Prostate gland (tissue), 2 donors: ENCODE data around the gene TTBK2. TPM values are rescaled to one million over a fixed set of nuclear protein-coding genes. Genes with fewer than 3 reads are reported as not detected.

ENCODE experiments used
- DNase-seq: peaks from one replicate; pipeline ENCODE4 v3.0.0-alpha.2; 2019; ENCODE audit warnings: low spot score
- H3K27ac ChIP-seq, 2 donors: fragments of 200-600 bp; sonication (generic); 2 replicates each; pipeline ENCODE4 v1.5.1; 2017 to 2019
- H3K27me3 ChIP-seq: fragments of 200-600 bp; sonication (generic); replicated peaks from 2 replicates; pipeline ENCODE4 v1.5.1; 2019; ENCODE audit not compliant: insufficient read depth
- H3K36me3 ChIP-seq, 2 donors: fragments of 200-600 bp; sonication (generic); 1 replicate in 1 of 2; 2 replicates in 1 of 2; pipeline versions ENCODE4 v1.5.1 to v1.8.1; 2017 to 2019
- H3K4me1 ChIP-seq: fragments of 200-600 bp; sonication (generic); replicated peaks from 2 replicates; pipeline ENCODE4 v1.5.1; 2019
- H3K4me3 ChIP-seq, 2 donors: fragments of 200-600 bp; sonication (generic); 2 replicates each; pipeline ENCODE4 v1.5.1; 2017 to 2019
- H3K9me3 ChIP-seq: fragments of 200-600 bp; sonication (generic); 2 replicates; pipeline ENCODE4 v1.5.1; 2017
- CTCF ChIP-seq, 4 experiments: fragments of 200-600 bp in 2 of 4; fragments of 450-650 bp in 2 of 4; sonication (generic) in 2 of 4; IDR thresholded peaks; 1 replicate in 3 of 4; 2 replicates in 1 of 4; pipeline ENCODE4 v1.5.1; 2016 to 2019; ENCODE audit warnings: antibody characterized with exemption in 4 of 4, mild to moderate bottlenecking in 2 of 4, moderate library complexity in 2 of 4
- POLR2A ChIP-seq: fragments of 450-650 bp; IDR thresholded peaks from one replicate; pipeline ENCODE4 v1.6.1; 2016; ENCODE audit warnings: antibody characterized with exemption, mild to moderate bottlenecking
- POLR2AphosphoS5 ChIP-seq: sonication (generic); formaldehyde crosslinking; IDR thresholded peaks from one replicate; pipeline ENCODE4 v1.6.1; 2017; ENCODE audit warnings: antibody characterized with exemption
- WGBS: methylation state at CpG from one replicate; pipeline ENCODE4 v1.1.5; 2018; 5-methylcytosine and 5-hydroxymethylcytosine counted together
- intact Hi-C: fragments of 100-400 bp; cut with DNase I; formaldehyde crosslinking; loops from one replicate; pipeline ENCODE4 v1.14.2; 2022
- total RNA-seq, 2 donors: library from RNA; depleted of rRNA; stranded (reverse); fragments of >200 nt; gene quantifications; one replicate each; pipeline ENCODE4 v1.1.0, GENCODE V29; 2016

Gene TTBK2
- total RNA-seq, 2 donors from 2014 or later: 20.4 to 30.3 TPM

- TF ChIP-seq POLR2A: no peak
- no peak for TF ChIP-seq CTCF (IDR thresholded peaks at IDR 0.05)
- no peak for TF ChIP-seq POLR2AphosphoS5
- Histone ChIP-seq H3K27me3 (no peaks in the 10 kb centered on the region), H3K4me1 (no peaks in the 10 kb centered on the region), H3K27ac (no peak overlapping the region), H3K4me3 (no peak overlapping the region), H3K36me3 (no peaks in the 10 kb centered on the region), H3K9me3 (no peaks in the 10 kb centered on the region)
- 100% methylated on average over 1 of the region's 1 CpG for whole genome bisulfite sequencing
- intact Hi-C loops: no loop called here
- no peak for DNase-seq
These were observed 159.8 kb downstream of the TTBK2 start for GRCh38 chr15:42760759-42761158.

DNA sequence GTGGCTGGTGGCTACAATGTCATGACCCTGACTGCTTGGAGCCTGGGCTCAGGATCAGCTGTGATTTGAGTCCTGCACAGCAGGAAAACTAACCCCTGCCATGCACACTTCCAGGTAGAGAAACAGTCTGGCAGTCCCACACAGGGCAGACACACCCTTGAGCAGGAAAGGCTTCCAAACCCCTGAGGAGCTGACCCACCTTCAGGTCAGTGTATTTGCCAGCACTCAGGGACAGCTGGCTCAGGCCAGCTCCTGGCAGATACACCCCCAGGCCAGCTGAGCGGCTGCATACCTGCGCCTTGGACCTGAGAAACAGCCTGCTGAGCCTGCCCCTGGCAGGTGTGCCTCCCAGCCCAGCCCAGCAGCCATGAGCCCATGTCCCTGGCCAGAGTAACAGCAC, 161.5 kb downstream of the TTBK2 start:
- 100% methylated on average over 2 of the region's 2 CpGs for WGBS
- no peak for DNase-seq
- H3K27me3 ChIP-seq: no peaks in the 10 kb centered on the region
- no peak for TF ChIP-seq POLR2AphosphoS5
- no peak for TF ChIP-seq POLR2A
- TF ChIP-seq CTCF (IDR thresholded peaks at IDR 0.05): no peak
- intact Hi-C loops: no loop called here
- no peak overlapping the region for H3K27ac ChIP-seq
- no peaks in the 10 kb centered on the region for H3K4me1 ChIP-seq
- no peaks in the 10 kb centered on the region for H3K9me3 ChIP-seq
- no peak overlapping the region for H3K4me3 ChIP-seq
- H3K36me3 ChIP-seq: no peaks in the 10 kb centered on the region

- H3K9me3 ChIP-seq: no peaks in the 10 kb centered on the region
- 94% methylated on average over 2 of the region's 2 CpGs for WGBS
- TF ChIP-seq POLR2AphosphoS5 (no peak), CTCF (IDR thresholded peaks at IDR 0.05) (no peak), POLR2A (no peak)
- no peak overlapping the region for H3K27ac ChIP-seq
- no peak for DNase-seq
- no peaks in the 10 kb centered on the region for H3K4me1 ChIP-seq
- no peaks in the 10 kb centered on the region for H3K27me3 ChIP-seq
- intact Hi-C loops: no loop called here
- no peak overlapping the region for H3K4me3 ChIP-seq
- H3K36me3 ChIP-seq: no peaks in the 10 kb centered on the region
These were observed 170.3 kb downstream of the TTBK2 start for GRCh38 chr15:42750306-42750705.

DNA sequence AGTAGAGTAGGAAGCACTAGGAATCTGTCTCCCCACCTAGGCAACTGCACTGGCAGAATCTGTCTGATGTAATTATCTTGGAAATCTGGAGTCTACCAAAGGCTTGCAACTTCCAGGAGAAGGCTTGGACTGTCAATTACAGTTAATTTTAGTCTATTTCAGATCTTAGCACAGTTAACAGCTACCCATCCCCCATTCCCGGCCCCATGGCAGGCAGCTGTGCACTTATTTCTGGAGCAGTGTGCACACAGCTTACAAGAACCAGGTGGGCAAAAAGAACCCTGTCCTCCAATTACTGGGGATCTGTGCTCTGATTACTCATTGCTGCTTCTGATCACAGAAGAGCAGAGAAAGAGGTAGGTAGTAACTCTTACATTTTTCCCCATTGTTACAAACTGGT, 171.3 kb downstream of the TTBK2 start:
- intact Hi-C loops: no loop called here
- Histone ChIP-seq H3K27ac (no peak overlapping the region), H3K36me3 (no peaks in the 10 kb centered on the region), H3K9me3 (no peaks in the 10 kb centered on the region), H3K4me3 (no peak overlapping the region), H3K4me1 (no peaks in the 10 kb centered on the region), H3K27me3 (no peaks in the 10 kb centered on the region)
- WGBS: 85% methylated on average over 1 of the region's 1 CpG
- no peak for TF ChIP-seq POLR2A
- TF ChIP-seq POLR2AphosphoS5: no peak
- no peak for TF ChIP-seq CTCF (IDR thresholded peaks at IDR 0.05)
- DNase-seq: no peak

GRCh38 chr15:42744195-42744594, 176.4 kb downstream of the TTBK2 start:
- WGBS: 92% methylated on average over 1 of the region's 1 CpG
- intact Hi-C loops: no loop called here

More at GRCh38 chr15:42744195-42744594, 176.4 kb downstream of the TTBK2 start:
- TF ChIP-seq POLR2AphosphoS5 (no peak), CTCF (IDR thresholded peaks at IDR 0.05) (no peak), POLR2A (no peak)
- Histone ChIP-seq H3K9me3 (no peaks in the 10 kb centered on the region), H3K36me3 (no peaks in the 10 kb centered on the region), H3K27me3 (no peaks in the 10 kb centered on the region), H3K27ac (no peak overlapping the region), H3K4me1 (no peaks in the 10 kb centered on the region), H3K4me3 (no peak overlapping the region)
- no peak for DNase-seq
